ENCODE measurements around the gene RBP3. TPM values are rescaled to one million over a fixed set of nuclear protein-coding genes. Genes with fewer than 3 reads are reported as not detected.

RBP3 gene
- total RNA-seq, 2 donors from 2014 or later: not detected

DNA sequence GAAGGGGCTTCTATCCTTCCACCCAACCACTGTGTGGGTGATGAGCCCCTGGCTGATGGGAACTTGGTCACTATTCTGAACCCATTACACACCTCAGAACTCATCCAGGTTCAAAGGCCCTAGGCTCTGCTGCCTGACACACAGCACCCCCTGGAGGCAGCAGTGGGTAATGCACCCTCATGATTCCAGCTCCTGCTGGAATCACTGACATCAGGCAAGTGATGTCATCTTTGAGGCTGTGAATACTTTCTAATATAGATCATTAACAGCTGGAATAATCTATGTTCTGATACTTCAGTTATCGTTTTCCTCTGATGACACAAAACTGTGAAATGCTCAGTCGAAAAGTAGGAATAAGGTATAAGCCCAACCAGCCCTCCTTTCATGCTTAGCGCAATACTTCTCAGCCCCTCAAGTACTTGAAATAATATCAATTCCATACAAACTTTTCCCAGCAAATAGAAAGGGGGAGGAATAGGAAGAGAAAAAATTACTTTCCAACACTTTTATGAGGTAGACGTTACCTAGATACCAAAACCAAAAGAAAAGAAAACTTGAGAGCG, 7.5 kb upstream of the RBP3 start:
- H3K36me3 ChIP-seq: no peaks in the 10 kb centered on the region
- no peak overlapping the region for H3K4me3 ChIP-seq
- DNase-seq (ENCODE audit: low spot score) (no peak), ATAC-seq (ENCODE audit: insufficient number of reproducible peaks, low FRiP score, low read depth) (no peak)
- no peak overlapping the region for H3K27ac ChIP-seq
- no peaks in the 10 kb centered on the region for H3K9me3 ChIP-seq
- no peaks in the 10 kb centered on the region for H3K27me3 ChIP-seq (replicated peaks; ENCODE audit: insufficient read depth)
- TF ChIP-seq, protein P1, sequence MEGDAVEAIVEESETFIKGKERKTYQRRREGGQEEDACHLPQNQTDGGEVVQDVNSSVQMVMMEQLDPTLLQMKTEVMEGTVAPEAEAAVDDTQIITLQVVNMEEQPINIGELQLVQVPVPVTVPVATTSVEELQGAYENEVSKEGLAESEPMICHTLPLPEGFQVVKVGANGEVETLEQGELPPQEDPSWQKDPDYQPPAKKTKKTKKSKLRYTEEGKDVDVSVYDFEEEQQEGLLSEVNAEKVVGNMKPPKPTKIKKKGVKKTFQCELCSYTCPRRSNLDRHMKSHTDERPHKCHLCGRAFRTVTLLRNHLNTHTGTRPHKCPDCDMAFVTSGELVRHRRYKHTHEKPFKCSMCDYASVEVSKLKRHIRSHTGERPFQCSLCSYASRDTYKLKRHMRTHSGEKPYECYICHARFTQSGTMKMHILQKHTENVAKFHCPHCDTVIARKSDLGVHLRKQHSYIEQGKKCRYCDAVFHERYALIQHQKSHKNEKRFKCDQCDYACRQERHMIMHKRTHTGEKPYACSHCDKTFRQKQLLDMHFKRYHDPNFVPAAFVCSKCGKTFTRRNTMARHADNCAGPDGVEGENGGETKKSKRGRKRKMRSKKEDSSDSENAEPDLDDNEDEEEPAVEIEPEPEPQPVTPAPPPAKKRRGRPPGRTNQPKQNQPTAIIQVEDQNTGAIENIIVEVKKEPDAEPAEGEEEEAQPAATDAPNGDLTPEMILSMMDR (IDR thresholded peaks at IDR 0.05): peak; percentile 88
- peaks cover 0 to 6% of the 10 kb centered on the region in 2 donors for H3K4me1 ChIP-seq (ENCODE audit: control insufficient read depth in 1 of 2, low read depth in 2 of 2)

DNA sequence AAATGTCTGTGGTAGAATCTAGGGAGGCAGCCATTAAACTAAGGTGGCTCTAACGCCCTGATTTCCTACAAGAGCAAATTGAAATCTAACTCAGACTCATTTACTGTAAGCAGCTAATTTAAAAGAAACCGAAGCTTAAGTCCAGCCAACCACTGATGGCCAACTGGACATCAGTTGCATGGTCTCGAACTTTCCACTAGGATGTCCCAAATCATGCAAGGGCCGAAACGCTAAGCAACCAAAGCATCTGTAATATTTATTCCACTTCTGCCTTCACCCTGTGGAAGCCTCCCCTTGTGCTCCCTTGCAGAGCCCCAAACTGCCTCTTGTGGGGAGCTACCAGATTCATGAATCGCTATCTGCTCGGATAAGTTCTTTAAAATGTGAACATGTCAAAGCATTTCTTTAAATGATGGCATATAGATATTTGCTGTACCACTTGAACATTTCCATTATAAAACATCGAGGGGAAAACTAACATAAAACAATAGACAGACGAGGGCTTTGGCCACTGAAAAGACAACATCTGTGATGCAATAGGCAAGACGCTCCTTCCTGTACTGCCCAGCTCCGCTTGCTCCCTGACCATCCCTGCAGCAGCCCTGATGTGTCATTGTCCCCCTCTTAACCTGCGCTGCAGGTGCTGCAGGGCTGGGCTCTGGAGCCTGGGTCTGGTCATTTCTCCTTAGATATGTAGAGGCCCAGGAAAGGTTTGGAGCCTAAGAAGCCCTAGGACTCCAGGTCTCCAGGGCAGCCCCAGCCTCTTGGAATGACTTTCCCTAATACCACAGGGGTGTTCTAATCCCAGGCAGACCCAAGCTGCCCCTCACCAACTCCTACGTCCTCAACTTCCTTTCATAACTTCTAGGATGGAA, 2.9 kb upstream of the RBP3 start:
- DNase-seq (ENCODE audit: low spot score) (no peak), ATAC-seq (ENCODE audit: insufficient number of reproducible peaks, low FRiP score, low read depth) (no peak)
- no peak overlapping the region for H3K4me3 ChIP-seq
- H3K27ac ChIP-seq: no peak overlapping the region
- no peaks in the 10 kb centered on the region for H3K36me3 ChIP-seq
- TF ChIP-seq, protein P1 (IDR thresholded peaks at IDR 0.05): no peak
- H3K4me1 ChIP-seq (ENCODE audit: control insufficient read depth in 1 of 2, low read depth in 2 of 2): no peaks in the 10 kb centered on the region
- H3K27me3 ChIP-seq (replicated peaks; ENCODE audit: insufficient read depth): no peaks in the 10 kb centered on the region
- H3K9me3 ChIP-seq: no peaks in the 10 kb centered on the region

DNA sequence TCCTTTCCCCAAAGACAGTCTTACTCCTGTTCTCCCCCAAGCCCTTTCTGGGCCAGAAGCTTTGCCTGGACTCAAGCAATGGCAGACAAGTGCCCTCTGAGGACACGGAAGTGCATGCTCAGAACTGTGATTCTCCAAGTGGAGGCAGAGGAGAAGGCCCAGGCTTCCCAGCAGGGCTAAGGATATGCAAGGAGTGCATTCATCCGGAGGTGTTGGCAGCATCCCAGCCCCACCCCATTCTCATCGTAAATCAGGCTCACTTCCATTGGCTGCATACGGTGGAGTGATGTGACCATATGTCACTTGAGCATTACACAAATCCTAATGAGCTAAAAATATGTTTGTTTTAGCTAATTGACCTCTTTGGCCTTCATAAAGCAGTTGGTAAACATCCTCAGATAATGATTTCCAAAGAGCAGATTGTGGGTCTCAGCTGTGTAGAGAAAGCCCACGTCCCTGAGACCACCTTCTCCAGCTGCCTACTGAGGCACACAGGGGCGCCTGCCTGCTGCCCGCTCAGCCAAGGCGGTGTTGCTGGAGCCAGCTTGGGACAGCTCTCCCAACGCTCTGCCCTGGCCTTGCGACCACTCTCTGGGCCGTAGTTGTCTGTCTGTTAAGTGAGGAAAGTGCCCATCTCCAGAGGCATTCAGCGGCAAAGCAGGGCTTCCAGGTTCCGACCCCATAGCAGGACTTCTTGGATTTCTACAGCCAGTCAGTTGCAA, 1.4 kb upstream of the RBP3 start:
- no peaks in the 10 kb centered on the region for H3K27me3 ChIP-seq (replicated peaks; ENCODE audit: insufficient read depth)
- H3K4me1 ChIP-seq (ENCODE audit: control insufficient read depth in 1 of 2, low read depth in 2 of 2): no peaks in the 10 kb centered on the region
- H3K9me3 ChIP-seq: no peaks in the 10 kb centered on the region
- no peak for ATAC-seq (ENCODE audit: insufficient number of reproducible peaks, low FRiP score, low read depth)
- no peak overlapping the region for H3K4me3 ChIP-seq
- H3K36me3 ChIP-seq: no peaks in the 10 kb centered on the region
- no peak for DNase-seq (ENCODE audit: low spot score)
- no peak overlapping the region for H3K27ac ChIP-seq
- TF ChIP-seq, protein P1 (IDR thresholded peaks at IDR 0.05): no peak

DNA sequence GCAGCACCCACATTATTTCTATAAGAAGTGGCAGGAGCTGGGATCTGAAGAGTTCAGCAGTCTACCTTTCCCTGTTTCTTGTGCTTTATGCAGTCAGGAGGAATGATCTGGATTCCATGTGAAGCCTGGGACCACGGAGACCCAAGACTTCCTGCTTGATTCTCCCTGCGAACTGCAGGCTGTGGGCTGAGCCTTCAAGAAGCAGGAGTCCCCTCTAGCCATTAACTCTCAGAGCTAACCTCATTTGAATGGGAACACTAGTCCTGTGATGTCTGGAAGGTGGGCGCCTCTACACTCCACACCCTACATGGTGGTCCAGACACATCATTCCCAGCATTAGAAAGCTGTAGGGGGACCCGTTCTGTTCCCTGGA, 874 bp upstream of the RBP3 start:
- TF ChIP-seq, protein P1 (IDR thresholded peaks at IDR 0.05): no peak
- H3K36me3 ChIP-seq: no peaks in the 10 kb centered on the region
- no peaks in the 10 kb centered on the region for H3K4me1 ChIP-seq (ENCODE audit: control insufficient read depth in 1 of 2, low read depth in 2 of 2)
- no peaks in the 10 kb centered on the region for H3K9me3 ChIP-seq
- DNase-seq (ENCODE audit: low spot score) (no peak), ATAC-seq (ENCODE audit: insufficient number of reproducible peaks, low FRiP score, low read depth) (no peak)
- H3K27ac ChIP-seq: no peak overlapping the region
- no peaks in the 10 kb centered on the region for H3K27me3 ChIP-seq (replicated peaks; ENCODE audit: insufficient read depth)
- no peak overlapping the region for H3K4me3 ChIP-seq

Measured in thoracic aorta (tissue), 2 donors.